Embryonic facial prominence (tissue), 1 donor: ENCODE data around the gene CDC5L.
A peak's percentile ranks its signal among the peaks of the same experiment; 100 is the strongest.

Experiments
- DNase-seq: peaks from one replicate; pipeline ENCODE4 v3.0.0-alpha.2; 2016; ENCODE audit errors: extremely low spot score

The CDC5L gene

DNA sequence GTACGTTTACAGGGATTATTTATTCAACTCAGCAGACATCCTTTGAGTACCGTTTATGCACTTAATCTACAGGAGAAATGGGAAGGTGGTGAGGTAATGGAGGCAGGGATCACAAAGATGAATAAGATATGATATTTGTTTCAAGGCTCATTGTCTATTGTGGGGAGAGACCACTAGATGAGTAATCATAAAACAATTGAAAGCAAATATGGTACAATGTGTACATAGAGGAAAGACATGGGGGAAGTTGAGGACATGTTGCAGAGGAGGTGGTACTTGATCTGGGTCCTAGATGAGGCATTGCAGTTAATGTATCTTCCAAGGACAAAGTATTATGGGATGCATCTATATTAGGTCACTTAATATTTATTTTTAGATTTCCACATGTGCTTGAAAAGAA lies 13.7 kb upstream of the CDC5L start:
- no peak for DNase-seq

DNA sequence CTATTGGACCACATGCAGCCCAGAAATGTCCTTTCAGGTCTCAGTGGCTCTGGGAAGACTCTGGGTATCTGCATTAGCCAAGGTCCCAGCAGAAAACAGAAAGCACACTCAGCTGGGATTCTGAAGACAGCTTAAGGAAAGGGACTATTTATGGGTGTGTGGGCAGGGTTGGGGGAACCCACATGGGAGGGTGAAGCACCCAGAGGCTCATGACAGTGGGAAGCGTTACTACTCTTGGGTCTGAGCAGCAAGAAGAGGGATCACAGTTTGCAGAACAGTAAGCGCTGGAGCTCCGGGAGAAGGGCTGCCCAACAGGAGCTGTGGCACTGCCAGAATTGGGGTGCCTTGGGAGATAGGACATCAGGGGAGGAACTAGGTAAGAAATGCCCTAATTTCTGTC lies 12.4 kb upstream of the CDC5L start:
- no peak for DNase-seq

DNA sequence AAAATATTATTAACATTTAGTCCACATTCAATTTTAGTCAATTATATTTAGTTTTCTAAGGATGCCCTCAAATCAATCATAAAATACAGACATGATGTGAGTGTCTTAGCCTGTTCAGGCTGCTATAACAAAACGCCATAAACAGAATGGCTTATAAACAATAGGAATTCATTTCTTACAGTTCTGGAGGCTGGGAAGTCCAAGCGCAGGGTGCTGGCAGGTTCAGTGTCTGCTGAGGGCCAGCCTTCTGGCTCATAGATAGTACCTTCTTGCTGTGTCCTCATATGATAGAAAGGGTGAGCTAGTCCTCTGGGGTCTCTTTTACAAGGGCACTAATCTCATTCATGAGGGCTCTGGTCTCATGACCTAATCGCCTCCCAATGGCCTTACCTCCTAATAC lies 10.0 kb upstream of the CDC5L start:
- no peak for DNase-seq

DNA sequence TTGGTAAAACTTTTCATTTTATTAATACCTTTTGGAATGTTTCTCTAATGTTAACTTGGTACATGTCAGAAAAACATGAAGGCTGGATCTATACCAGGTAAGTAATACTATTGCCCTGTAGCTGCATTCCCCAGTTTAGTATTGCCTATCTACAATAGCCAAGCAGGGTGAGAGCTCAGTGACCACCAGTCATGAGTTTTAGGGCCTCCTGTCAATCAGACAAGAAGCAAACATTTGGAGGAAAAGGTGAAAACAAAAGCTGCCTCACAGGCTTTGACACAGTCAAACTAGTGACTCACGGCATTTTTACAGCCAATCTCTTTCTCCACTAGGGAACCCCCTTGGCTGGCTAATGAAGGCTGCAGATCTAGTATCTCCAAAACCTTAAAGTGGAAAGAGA lies 9.5 kb upstream of the CDC5L start:
- DNase-seq: no peak

DNA sequence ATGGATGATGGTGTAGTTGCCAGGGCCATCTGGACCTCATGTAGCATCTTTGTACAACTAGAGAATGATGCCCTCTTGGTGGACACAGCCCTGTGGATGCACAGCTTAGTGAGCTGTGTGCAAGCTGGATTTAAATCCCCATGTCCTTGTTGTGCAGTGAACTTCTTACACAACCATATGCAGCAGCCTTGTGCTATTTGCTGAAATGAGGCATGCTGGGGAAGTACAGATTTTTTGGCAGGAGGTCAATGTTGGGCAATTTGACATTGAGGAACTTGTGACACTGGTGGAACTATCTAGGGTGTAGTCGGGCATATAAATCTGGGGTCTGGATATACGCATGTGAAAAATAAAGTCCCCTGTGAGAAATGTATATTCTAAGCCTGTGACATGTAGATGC lies 5.8 kb upstream of the CDC5L start:
- no peak for DNase-seq

DNA sequence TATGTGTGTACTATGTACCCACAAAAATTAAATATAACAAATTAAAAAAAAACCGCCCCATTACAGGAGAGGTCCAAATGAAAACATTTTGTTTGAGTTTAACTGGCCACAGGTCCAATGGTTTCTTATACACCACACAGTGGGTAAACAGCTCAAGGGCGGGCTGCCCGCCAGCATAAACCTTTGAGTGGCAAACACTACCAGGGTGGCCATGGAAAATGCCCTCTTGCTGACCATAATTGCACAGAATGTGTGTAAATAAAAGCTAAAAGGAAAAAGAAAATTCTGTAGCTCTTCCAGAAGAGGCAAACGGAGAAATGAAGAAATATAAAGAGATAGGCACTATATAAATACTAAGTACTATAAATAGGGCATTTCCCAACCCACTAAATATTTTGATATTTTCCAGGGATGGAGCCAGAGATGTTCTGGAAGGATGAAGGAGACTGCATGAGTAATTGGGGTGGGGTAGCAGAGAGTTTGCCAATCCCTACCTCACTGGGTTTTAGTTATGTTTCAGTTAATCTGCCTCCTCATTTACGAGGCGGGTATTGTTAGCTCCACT lies 1.1 kb upstream of the CDC5L start:
- DNase-seq: no peak

DNA sequence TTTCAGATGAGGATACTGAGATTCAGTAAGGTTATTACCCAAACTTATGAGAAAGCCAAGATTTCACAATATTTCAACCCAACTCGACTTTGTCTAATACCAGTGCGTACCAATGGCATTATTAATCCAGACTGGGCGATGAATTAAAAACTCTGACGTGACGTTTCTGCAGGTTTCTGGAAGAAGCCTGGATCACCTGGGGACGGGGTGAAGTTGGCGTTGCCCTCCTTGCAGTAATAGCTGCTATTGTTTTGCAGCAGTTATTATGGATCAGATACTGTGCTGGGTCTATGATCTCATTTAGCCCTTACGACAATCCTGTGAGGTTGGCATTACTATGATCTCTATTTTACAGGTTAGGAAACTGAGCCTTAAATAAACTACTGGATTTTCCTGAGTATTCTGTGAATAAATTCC lies 569 bp upstream of the CDC5L start:
- peak; percentile 12 for DNase-seq

DNA sequence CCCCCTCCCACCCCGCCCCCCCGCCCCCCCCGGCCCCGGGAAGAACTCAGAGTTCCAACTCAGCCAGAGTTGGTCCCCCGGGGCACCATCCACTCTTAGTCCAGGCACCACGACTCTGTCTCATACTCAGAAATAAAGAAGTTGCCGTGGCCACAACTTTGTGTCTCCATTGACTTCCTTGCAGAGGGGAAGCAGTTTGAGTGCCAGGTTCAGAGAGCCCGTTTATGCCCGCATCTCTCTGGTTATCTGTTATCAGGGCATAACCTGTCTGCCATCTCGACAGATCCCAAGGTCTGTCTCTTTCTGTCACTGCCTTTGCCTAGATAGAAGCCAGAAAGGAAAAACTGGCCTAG lies 605 bp downstream of the CDC5L start:
- no peak for DNase-seq

DNA sequence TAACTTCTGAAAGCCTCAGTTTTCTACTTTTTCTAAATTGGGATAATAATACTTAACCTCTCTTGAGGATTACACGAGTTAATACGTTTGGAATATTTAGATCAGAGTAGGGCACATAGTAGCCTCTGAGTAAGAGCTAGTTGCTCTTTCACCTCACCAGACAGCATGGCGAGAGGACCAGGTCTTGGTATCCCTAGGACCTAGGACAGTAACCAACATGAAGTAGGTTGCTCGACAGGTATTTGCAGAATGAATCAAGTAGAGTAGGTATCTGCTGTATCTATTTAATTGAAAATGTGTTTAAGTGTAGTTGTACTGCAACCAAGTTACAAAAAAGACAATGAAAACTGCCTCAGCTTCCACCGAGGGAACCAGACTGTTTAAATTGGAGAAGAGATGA lies 1.4 kb downstream of the CDC5L start:
- DNase-seq: no peak

DNA sequence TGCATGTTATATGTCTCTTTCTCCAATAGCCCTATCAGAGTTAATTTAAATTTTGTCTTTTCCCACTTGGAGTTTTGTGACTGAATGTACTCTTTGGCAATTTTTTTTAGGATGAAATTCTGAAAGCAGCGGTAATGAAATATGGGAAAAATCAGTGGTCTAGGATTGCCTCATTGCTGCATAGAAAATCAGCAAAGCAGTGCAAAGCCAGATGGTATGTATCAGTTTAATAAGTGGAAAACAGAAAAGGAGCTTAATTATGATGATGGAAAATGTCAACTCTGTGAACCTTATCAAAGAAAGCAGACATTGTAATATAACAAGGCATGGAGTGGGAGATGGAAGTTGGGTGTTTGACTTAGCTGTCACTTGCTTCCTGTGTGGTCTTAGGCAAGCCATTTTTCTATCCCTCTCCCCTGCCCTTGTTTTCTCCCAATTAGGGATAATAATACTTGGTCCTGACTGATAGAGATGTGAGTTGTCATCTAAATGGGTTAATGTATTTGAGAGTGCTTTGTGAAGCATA lies 2.7 kb downstream of the CDC5L start:
- no peak for DNase-seq

DNA sequence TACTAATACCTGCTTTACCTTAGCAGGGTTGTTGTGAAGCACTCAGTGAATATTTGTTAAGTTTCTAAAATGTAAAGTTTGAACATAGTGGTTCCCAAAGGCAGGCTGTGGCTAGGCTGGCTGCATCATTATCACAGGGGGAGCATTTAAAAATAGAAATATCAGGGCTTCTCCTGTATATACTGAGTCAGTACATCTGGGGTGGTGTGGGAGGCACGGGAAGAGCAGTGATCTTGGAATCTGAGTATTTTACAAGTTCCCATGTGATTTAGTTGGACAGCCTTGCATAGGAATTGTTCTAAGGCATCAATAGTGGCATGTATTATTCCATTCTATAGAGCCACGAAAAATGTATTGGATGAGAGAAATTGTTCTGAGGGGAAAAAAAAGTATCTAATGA lies 8.0 kb downstream of the CDC5L start:
- DNase-seq: no peak

DNA sequence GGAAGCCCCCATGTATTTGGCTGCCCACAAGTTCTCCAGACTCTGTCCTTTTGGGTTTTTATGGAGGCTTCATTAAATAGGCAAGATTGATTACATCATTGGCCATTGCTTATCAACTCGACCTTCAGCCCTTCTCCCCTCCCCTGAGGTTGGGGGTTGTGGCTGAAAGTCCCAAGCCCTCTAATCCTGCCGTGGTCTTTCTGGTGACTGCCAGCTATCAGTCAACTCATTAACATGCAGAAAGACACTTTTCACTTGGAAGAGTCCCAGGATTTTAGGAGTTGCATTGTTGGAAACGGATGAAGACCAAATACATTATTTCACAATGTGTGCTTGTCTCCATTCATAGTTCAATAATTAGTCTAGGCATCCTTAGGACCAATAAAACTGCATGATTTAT lies 9.5 kb downstream of the CDC5L start:
- no peak for DNase-seq

DNA sequence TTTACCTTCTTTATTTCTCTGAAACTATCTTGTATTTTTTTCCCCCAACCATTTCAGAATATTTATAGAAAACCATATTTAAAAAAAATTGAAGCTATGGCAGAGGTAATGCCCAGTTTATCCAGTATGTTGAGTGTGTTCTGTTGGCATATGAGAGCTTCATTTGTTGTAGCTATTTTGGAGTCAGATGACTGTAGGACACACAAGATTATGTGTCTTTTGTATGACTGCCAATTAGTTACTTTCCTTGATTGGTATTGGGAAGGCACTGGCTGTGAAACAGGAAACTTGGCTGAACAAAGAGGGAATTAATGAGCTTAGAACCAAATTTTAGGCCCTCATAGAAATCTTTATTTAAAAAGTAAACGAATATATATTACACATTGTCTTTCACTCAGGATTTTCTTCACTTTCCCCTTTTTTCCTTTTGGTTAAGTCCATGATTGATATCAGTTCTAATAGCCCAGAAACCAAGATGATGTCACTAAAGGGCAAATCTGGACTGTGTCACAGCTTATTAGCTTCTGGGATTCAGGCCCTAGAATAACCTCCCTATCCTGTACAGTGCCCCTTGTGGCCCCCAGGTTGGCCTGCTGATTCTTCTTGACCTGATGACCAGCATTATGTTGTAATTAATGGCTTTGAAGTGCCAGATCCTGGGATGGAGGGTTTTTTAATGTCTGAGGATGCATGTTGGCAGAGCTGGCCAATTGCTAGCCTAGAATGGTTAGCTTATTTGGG lies 10.1 kb downstream of the CDC5L start:
- no peak for DNase-seq

DNA sequence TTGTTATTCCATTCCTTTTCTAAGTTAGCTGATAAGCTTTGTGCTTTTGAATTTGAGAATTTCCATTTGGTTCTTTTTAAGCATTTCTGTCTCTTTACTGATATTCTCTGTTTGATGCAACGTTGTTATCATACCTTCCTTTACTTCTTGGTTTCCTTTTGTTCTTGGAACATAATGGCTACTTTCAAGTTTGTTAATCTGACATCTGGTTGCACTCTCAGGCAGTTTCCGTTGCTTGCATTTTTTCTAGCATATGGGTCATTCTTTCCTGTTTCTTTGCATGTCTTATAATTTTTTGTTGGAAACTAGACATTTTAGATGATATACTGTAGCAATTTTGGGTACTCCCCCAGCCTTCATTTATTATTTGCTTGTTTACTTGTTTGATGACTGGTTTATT lies 12.5 kb downstream of the CDC5L start:
- no peak for DNase-seq

DNA sequence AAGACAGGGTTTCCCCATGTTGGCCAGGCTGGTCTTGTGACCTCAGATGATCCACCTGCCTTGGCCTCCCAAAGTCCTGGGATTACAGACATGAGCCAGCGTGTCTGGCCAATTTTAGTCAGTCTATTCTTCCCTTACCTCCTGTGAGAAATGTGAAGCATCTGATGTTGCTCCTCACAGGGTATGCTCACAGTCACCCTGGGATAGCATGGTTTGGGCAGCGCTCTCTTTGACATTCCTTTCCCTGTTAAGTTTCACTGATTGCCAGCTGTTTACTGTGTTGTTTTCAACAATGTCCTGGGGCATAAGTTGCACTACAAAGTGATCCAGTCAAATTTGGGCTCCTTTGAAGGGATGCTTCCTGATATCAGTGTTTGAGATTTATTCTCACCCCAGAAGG lies 13.1 kb downstream of the CDC5L start:
- DNase-seq: no peak

DNA sequence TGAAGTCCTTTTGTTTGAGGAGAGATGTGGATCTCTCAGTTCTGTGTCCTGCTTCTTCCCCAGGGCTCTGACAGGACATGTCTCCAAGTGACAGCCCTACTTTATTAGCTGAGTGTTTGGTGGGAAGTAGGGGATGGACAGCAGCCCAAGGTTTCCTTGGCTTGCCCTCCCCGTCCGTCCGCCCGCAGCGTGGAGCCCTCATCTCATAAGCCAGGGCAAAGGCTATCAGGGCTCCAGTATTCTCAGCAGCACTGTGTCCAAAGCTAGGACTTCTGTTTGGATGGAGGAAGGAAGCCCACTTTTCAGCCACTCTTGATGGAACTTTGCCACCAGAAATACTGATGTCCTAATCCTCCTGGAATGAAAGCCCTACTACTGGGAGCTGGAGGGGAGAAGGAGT lies 13.6 kb downstream of the CDC5L start:
- DNase-seq: no peak

DNA sequence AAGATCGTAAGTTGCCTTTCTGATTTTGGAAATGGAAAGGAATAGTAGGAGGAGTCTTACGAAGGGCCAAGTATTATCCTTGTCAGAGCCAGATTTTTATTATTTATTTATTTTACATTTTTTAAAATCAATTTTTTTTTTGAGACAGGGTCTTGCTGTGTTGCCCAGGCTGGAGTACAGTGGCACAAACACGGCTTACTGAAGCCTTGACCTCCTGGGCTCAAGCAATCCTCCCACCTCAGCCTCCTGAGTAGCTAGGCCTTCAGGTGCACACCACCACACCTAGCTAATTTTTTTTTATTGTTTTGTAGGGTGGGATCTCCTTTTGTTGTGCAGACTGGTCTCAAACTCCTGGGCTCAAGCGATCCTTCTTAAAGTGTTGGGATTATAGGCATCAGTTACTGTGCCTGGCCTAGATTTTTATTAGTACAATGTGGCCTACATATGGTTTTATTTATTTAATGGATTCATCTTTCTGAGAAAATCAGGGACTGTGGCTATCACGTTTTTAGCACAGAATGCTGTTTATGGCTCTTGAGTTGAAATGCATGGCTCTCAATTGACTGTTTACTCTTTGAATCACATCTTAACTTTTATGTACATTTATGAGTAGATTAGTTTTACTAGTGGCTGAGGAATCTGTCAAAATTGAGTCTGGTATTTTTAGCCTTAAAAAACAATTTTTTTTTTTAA lies 16.7 kb downstream of the CDC5L start:
- no peak for DNase-seq

DNA sequence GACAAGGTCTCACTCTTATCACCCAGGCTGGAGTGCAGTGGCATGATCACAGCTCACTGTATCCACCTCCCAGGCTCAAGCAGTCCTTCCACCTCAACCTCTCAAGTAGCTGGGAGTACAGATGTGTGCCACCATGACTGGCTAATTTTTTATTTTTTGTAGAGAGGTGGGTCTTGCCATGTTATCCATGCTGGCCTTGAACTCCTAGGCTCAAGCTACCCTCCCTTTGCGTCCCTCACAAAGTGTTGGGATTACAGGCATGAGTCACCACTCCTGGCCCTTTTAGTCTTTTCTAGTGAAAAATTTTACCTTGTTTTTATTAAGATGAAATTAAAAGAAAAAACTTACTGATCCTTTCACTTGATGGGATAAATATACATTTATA lies 17.2 kb downstream of the CDC5L start:
- no peak for DNase-seq

DNA sequence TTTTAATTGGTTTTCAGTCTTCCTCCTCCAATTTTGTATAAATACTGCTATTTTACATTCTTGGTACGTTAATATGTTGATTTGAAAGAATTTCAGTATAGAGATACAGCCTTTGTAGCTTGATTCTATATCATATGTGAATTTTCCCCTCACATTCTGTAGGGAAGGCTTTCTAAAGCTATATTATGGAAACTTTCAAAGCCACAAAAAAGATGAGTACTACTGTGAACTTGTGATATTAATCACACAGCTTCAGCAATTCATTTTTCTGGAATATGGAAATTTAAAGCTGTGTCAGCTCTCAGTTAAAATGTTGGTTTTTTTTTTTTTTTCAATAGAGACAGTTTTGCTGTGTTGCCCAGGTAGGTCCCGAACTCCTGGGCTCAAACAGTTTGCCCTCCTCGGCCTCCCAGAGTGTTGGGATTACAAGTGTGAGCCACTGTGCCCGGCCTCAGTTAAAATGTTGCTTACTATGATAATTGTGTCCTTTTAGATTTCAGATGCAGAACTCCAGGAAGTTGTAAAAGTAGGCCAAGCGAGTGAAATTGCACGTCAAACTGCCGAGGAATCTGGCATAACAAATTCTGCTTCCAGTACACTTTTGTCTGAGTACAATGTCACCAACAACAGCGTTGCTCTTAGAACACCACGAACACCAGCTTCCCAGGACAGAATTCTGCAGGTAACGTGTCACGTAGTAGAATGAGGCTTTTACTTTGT lies 20.6 kb downstream of the CDC5L start:
- no peak for DNase-seq

DNA sequence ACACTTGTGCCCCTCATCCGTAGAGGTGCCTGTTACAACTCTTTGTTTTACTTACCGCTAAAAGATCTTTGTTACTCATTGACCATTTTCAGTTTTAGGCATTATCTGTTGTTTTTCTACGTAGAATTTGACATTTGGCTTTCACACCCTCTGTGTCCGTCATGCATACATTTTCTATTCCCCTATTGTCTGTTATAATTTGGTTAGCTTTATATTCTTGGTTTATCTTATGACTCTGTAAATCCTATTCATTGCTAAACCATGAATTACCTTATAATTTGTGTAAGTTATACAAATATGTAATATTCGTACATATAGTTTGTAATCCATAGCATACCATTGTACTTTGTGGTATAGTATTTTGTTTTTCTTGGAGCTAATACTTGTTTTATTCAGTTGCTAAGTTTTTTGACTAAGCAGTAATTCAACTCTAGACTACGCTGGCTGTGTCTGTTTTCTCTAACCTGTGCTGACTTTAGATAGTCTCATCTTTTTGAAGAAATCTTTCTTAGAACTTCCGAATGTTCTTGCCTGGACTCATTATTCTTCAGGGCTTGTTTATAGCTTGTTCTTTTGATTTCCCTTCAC lies 21.8 kb downstream of the CDC5L start:
- DNase-seq: no peak

DNA sequence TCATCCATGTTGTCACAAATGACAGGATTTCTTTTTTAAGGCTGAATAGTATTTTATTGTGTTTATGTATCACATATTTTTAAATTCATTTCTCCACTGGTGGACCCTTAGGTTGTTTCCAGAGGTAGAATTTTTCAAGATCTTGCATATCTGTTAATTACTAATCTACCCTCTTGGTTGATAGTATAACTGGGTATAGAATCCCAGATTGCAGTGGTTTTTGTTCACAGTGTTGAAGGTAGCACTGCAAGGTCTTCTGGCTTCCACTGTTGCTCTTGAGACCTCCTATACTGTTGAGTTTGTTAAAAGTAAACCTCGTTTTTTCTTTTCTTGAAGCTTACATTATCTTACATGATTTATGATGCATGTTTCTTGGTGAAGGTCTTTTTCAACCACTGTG lies 22.9 kb downstream of the CDC5L start:
- DNase-seq: no peak

DNA sequence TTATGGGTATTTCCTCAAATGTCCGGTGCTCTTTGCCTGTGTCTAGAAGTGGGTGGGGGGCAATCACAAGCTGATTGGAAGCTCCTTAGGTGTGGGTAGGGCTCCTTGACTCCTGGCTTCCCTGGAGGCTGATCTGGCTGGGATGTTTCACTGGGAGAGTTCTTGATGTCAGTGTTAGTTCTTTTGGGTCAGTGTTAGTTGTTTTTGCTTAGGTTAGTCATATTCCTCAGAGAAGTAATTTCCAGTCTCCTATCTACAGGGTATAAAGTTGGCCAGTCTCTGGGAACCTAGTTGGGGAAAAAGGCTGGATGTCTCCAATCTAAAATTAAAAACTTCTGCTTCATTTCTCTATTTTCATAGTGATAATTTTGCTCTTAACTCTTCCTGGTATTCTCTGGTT lies 23.6 kb downstream of the CDC5L start:
- no peak for DNase-seq
